ENCODE measurements around the gene GLDN. TPM values are rescaled to one million over a fixed set of nuclear protein-coding genes. Genes with fewer than 3 reads are reported as not detected.

GLDN gene
- total and polyA plus RNA-seq, 2 experiments from 2014 or later = 0.32 to 1.2 TPM

DNA sequence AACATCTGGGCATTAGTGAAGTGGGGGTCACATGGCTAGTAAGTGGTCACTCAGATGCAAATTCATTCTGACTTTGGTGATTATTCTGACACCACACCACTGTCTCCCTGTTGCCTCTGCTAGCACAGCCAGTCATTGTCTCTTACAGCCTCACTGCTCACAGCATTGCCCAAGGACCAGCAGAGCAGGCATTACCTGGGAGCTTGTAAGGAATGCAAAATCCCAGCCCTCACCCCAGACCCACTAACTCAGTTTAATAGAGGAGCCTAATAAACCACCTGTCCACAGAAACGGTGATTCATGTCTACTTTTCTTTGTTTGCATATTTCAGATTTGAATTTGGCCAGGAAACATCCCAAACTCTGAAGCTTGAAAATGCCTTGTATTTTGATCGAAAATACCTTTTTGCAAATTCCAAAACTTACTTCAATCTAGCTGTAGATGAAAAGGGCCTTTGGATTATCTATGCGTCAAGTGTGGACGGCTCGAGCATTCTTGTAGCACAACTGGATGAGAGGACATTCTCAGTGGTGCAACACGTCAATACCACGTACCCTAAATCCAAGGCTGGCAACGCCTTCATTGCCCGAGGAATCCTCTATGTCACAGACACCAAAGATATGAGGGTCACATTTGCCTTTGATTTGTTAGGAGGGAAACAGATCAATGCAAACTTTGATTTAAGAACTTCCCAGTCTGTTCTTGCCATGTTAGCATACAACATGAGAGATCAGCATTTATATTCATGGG is 62.7 kb downstream of the GLDN start:
- Mint-ChIP-seq H3K4me3 (no peak overlapping the region), H3K27ac (peak overlapping the region; percentile 53), H3K4me1 (peaks cover 20% of the 10 kb centered on the region), H3K27me3 (ENCODE audit: insufficient read depth, low read depth, poor library complexity) (peaks cover 9% of the 10 kb centered on the region), H3K9me3 (no peaks in the 10 kb centered on the region), H3K36me3 (ENCODE audit: low read depth) (no peaks in the 10 kb centered on the region)
- Histone ChIP-seq H3K4me3 (no peak overlapping the region), H3K4me1 (ENCODE audit: insufficient read depth) (peaks cover 8% of the 10 kb centered on the region), H3K27ac (ENCODE audit: low read depth) (no peak overlapping the region), H3F3A (replicated peaks; ENCODE audit: low read depth) (no peaks in the 10 kb centered on the region), H4K20me1 (replicated peaks; ENCODE audit: insufficient read depth) (no peaks in the 10 kb centered on the region), H3K79me2 (replicated peaks; ENCODE audit: insufficient read depth) (no peaks in the 10 kb centered on the region), H3K27me3 (ENCODE audit: insufficient read depth) (no peaks in the 10 kb centered on the region), H3K4me2 (no peak overlapping the region), H3K9me2 (ENCODE audit: insufficient read depth) (no peaks in the 10 kb centered on the region), H3K36me3 (ENCODE audit: insufficient read depth) (no peaks in the 10 kb centered on the region), H2AFZ (no peak overlapping the region)
- DNase-seq (ENCODE audit: low spot score) = no peak
- TF ChIP-seq, protein P1, sequence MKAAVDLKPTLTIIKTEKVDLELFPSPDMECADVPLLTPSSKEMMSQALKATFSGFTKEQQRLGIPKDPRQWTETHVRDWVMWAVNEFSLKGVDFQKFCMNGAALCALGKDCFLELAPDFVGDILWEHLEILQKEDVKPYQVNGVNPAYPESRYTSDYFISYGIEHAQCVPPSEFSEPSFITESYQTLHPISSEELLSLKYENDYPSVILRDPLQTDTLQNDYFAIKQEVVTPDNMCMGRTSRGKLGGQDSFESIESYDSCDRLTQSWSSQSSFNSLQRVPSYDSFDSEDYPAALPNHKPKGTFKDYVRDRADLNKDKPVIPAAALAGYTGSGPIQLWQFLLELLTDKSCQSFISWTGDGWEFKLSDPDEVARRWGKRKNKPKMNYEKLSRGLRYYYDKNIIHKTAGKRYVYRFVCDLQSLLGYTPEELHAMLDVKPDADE (IDR thresholded peaks at IDR 0.05) = no peak
- TF ChIP-seq EZH2phosphoT487 (IDR thresholded peaks at IDR 0.05; ENCODE audit: unreplicated experiment) (no peak), CREB1 (CRISPR knock-in tag; IDR thresholded peaks at IDR 0.05; ENCODE audit: low read depth) (no peak), ZNF114 (CRISPR knock-in tag; IDR thresholded peaks at IDR 0.05) (no peak), STAT1 (IDR thresholded peaks at IDR 0.05; ENCODE audit: unreplicated experiment) (no peak), JUNB (IDR thresholded peaks at IDR 0.05; ENCODE audit: unreplicated experiment) (no peak), POLR2AphosphoS5 (IDR thresholded peaks at IDR 0.05; ENCODE audit: low read depth) (no peak), EZH2 (IDR thresholded peaks at IDR 0.05; ENCODE audit: low read depth, unreplicated experiment) (no peak), NANOG (IDR thresholded peaks at IDR 0.05; ENCODE audit: borderline replicate concordance) (no peak), ZNF331 (CRISPR knock-in tag; IDR thresholded peaks at IDR 0.05; ENCODE audit: low read depth) (no peak)
- TF ChIP-seq, protein P2, sequence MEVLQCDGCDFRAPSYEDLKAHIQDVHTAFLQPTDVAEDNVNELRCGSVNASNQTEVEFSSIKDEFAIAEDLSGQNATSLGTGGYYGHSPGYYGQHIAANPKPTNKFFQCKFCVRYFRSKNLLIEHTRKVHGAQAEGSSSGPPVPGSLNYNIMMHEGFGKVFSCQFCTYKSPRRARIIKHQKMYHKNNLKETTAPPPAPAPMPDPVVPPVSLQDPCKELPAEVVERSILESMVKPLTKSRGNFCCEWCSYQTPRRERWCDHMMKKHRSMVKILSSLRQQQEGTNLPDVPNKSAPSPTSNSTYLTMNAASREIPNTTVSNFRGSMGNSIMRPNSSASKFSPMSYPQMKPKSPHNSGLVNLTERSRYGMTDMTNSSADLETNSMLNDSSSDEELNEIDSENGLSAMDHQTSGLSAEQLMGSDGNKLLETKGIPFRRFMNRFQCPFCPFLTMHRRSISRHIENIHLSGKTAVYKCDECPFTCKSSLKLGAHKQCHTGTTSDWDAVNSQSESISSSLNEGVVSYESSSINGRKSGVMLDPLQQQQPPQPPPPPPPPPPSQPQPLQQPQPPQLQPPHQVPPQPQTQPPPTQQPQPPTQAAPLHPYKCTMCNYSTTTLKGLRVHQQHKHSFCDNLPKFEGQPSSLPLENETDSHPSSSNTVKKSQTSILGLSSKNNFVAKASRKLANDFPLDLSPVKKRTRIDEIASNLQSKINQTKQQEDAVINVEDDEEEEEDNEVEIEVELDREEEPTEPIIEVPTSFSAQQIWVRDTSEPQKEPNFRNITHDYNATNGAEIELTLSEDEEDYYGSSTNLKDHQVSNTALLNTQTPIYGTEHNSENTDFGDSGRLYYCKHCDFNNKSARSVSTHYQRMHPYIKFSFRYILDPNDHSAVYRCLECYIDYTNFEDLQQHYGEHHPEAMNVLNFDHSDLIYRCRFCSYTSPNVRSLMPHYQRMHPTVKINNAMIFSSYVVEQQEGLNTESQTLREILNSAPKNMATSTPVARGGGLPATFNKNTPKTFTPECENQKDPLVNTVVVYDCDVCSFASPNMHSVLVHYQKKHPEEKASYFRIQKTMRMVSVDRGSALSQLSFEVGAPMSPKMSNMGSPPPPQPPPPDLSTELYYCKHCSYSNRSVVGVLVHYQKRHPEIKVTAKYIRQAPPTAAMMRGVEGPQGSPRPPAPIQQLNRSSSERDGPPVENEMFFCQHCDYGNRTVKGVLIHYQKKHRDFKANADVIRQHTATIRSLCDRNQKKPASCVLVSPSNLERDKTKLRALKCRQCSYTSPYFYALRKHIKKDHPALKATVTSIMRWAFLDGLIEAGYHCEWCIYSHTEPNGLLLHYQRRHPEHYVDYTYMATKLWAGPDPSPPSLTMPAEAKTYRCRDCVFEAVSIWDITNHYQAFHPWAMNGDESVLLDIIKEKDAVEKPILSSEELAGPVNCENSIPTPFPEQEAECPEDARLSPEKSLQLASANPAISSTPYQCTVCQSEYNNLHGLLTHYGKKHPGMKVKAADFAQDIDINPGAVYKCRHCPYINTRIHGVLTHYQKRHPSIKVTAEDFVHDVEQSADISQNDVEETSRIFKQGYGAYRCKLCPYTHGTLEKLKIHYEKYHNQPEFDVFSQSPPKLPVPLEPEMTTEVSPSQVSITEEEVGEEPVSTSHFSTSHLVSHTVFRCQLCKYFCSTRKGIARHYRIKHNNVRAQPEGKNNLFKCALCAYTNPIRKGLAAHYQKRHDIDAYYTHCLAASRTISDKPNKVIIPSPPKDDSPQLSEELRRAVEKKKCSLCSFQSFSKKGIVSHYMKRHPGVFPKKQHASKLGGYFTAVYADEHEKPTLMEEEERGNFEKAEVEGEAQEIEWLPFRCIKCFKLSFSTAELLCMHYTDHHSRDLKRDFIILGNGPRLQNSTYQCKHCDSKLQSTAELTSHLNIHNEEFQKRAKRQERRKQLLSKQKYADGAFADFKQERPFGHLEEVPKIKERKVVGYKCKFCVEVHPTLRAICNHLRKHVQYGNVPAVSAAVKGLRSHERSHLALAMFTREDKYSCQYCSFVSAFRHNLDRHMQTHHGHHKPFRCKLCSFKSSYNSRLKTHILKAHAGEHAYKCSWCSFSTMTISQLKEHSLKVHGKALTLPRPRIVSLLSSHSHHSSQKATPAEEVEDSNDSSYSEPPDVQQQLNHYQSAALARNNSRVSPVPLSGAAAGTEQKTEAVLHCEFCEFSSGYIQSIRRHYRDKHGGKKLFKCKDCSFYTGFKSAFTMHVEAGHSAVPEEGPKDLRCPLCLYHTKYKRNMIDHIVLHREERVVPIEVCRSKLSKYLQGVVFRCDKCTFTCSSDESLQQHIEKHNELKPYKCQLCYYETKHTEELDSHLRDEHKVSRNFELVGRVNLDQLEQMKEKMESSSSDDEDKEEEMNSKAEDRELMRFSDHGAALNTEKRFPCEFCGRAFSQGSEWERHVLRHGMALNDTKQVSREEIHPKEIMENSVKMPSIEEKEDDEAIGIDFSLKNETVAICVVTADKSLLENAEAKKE (CRISPR knock-in tag; IDR thresholded peaks at IDR 0.05) = no peak
- TF ChIP-seq, protein P3, sequence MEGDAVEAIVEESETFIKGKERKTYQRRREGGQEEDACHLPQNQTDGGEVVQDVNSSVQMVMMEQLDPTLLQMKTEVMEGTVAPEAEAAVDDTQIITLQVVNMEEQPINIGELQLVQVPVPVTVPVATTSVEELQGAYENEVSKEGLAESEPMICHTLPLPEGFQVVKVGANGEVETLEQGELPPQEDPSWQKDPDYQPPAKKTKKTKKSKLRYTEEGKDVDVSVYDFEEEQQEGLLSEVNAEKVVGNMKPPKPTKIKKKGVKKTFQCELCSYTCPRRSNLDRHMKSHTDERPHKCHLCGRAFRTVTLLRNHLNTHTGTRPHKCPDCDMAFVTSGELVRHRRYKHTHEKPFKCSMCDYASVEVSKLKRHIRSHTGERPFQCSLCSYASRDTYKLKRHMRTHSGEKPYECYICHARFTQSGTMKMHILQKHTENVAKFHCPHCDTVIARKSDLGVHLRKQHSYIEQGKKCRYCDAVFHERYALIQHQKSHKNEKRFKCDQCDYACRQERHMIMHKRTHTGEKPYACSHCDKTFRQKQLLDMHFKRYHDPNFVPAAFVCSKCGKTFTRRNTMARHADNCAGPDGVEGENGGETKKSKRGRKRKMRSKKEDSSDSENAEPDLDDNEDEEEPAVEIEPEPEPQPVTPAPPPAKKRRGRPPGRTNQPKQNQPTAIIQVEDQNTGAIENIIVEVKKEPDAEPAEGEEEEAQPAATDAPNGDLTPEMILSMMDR (conservative IDR thresholded peaks at IDR 0.05; ENCODE audit: low read depth in 2 of 2) = no peak
- TF ChIP-seq, protein P4, sequence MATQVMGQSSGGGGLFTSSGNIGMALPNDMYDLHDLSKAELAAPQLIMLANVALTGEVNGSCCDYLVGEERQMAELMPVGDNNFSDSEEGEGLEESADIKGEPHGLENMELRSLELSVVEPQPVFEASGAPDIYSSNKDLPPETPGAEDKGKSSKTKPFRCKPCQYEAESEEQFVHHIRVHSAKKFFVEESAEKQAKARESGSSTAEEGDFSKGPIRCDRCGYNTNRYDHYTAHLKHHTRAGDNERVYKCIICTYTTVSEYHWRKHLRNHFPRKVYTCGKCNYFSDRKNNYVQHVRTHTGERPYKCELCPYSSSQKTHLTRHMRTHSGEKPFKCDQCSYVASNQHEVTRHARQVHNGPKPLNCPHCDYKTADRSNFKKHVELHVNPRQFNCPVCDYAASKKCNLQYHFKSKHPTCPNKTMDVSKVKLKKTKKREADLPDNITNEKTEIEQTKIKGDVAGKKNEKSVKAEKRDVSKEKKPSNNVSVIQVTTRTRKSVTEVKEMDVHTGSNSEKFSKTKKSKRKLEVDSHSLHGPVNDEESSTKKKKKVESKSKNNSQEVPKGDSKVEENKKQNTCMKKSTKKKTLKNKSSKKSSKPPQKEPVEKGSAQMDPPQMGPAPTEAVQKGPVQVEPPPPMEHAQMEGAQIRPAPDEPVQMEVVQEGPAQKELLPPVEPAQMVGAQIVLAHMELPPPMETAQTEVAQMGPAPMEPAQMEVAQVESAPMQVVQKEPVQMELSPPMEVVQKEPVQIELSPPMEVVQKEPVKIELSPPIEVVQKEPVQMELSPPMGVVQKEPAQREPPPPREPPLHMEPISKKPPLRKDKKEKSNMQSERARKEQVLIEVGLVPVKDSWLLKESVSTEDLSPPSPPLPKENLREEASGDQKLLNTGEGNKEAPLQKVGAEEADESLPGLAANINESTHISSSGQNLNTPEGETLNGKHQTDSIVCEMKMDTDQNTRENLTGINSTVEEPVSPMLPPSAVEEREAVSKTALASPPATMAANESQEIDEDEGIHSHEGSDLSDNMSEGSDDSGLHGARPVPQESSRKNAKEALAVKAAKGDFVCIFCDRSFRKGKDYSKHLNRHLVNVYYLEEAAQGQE (IDR thresholded peaks at IDR 0.05; ENCODE audit: unreplicated experiment) = no peak
- ATAC-seq = peak; percentile 70

Measured in GM23338 (cell line).